GM12878 (cell line): ENCODE measurements around the gene TCERG1L.

Experiments used
- BACH1 ChIP-seq: fragments of 450-650 bp; IDR thresholded peaks from 2 replicates; pipeline ENCODE4 v1.6.1; 2017; ENCODE audit warnings: mild to moderate bottlenecking, borderline replicate concordance
- CEBPB ChIP-seq, 2 experiments: fragments of 150-350 bp in 1 of 2; IDR thresholded peaks; 2 replicates each; pipeline ENCODE4 v1.6.1; 2012 to 2014; ENCODE audit warnings: low read depth in 2 of 2, low read length in 2 of 2, borderline replicate concordance in 1 of 2, inconsistent platforms in 1 of 2
- CTCF ChIP-seq, 3 experiments: IDR thresholded peaks in 2 of 3; conservative IDR thresholded peaks in 1 of 3; 2 replicates each; pipeline ENCODE4 v1.5.1; 2011; ENCODE audit warnings: low read depth in 3 of 3, low read length in 3 of 3, mild to moderate bottlenecking in 3 of 3, control low read depth in 2 of 3, moderate library complexity in 2 of 3, inconsistent platforms in 1 of 3, mixed read lengths in 1 of 3; ENCODE audit not compliant: control insufficient read depth in 2 of 3, insufficient read depth in 1 of 3; ENCODE audit errors: extremely low read depth in 1 of 3
- MYC ChIP-seq: IDR thresholded peaks from 2 replicates; pipeline ENCODE4 v1.6.1; 2011; ENCODE audit warnings: mild to moderate bottlenecking, low read length, moderate library complexity, inconsistent platforms; ENCODE audit not compliant: insufficient read depth, insufficient replicate concordance, insufficient read length, severe bottlenecking
- RAD21 ChIP-seq: IDR thresholded peaks from 2 replicates; pipeline ENCODE4 v1.6.1; 2011; ENCODE audit warnings: mild to moderate bottlenecking, low read depth, low read length, moderate library complexity; ENCODE audit not compliant: insufficient read depth
- SMC3 ChIP-seq: IDR thresholded peaks from 2 replicates; pipeline ENCODE4 v1.6.1; 2011; ENCODE audit warnings: low read length, improper control_type of control experiment, borderline replicate concordance
- SP1 ChIP-seq: IDR thresholded peaks from one replicate; pipeline ENCODE4 v1.6.1; 2011; ENCODE audit warnings: low read depth, low read length
- TAF1 ChIP-seq: IDR thresholded peaks from 2 replicates; pipeline ENCODE4 v1.6.1; 2011; ENCODE audit warnings: mild to moderate bottlenecking, low read depth, low read length, borderline replicate concordance
- TF ChIP-seq, protein P1 (sequence below): IDR thresholded peaks from 2 replicates; pipeline ENCODE4 v1.6.1; 2011; ENCODE audit warnings: low read depth, mild to moderate bottlenecking, low read length, moderate library complexity, borderline replicate concordance; ENCODE audit errors: extremely low read depth
- TF ChIP-seq, protein P2 (sequence below): IDR thresholded peaks from 2 replicates; pipeline ENCODE4 v1.6.1; 2012; ENCODE audit warnings: low read depth, low read length, improper control_type of control experiment

DNA sequence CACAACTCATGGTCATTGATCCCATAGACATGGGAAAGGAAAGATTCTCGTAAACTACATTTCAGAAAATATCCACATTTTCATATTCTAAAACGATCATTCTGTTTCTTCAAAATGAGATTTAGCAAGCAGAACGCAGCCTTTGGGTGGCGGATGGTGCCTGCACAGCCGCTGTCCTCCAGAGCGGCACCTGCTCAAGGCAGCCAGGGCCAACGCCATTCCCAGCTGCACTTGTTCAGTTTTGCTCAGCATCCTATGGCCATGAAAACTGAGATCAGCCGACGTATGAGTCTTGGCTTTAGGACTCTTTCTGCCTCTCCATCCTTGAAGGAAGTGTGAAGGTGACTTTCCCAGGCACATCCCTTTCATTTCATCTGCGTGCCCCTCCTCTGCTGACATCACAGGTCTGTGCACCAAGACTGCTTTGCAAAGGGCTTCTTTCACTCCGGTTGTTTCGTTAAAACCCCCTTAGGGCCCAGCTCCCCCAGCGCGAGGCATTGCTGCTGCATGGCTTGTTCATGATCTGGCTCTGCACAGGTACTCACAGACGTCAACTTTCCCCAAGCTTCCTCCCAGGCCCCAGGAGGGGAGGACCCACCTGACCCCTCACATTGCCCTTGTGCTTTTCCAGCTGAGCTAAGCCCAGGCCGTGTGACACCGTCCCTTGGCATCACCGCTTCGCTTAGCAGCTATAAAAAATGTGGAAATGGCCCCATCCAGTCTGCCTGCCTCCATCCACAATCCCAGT is 37.2 kb downstream of the TCERG1L start:
- TF ChIP-seq TAF1 (no peak), SP1 (no peak), BACH1 (no peak), MYC (no peak), CTCF (IDR thresholded peaks at IDR 0.05 in 2 of 3, conservative IDR thresholded peaks at IDR 0.05 in 1 of 3; ENCODE audit: control insufficient read depth in 2 of 3, extremely low read depth in 1 of 3, insufficient read depth in 1 of 3, low read depth in 3 of 3, low read length in 3 of 3) (no peak), RAD21 (no peak), SMC3 (no peak), CEBPB (IDR thresholded peaks at IDR 0.05; ENCODE audit: borderline replicate concordance in 1 of 2, low read depth in 2 of 2, low read length in 2 of 2) (no peak)
- TF ChIP-seq, protein P1, sequence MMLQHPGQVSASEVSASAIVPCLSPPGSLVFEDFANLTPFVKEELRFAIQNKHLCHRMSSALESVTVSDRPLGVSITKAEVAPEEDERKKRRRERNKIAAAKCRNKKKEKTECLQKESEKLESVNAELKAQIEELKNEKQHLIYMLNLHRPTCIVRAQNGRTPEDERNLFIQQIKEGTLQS, result no peak
- TF ChIP-seq, protein P2, sequence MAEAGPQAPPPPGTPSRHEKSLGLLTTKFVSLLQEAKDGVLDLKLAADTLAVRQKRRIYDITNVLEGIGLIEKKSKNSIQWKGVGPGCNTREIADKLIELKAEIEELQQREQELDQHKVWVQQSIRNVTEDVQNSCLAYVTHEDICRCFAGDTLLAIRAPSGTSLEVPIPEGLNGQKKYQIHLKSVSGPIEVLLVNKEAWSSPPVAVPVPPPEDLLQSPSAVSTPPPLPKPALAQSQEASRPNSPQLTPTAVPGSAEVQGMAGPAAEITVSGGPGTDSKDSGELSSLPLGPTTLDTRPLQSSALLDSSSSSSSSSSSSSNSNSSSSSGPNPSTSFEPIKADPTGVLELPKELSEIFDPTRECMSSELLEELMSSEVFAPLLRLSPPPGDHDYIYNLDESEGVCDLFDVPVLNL, result no peak
